ENCODE results near the gene COL4A6.

DNA sequence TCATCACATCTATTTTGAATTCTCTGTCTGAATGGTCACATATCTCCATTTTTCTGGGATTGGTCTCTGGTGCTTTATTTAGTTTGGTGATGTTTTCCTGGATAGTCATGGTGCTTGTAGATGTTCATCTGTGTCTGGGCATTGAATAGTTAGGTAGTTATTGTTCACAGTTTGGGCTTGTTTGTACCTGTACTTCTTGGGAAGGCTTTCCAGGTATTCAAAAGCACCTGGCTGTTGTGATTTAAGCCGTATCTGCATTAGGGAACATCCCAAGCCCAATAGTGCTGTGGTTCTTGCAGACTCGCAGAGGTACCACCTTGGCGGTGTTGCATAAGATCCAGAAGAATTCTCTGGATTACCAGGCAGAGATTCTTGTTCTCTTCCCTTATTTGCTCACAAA, 46.0 kb upstream of the COL4A6 start:
- TF ChIP-seq POLR2AphosphoS5 (IDR thresholded peaks at IDR 0.05; ENCODE audit: borderline replicate concordance, low read depth, low read length) (no peak), EZH2 (IDR thresholded peaks at IDR 0.05) (no peak), FOXP2 (optimal IDR thresholded peaks at IDR 0.05; ENCODE audit: control extremely low read depth, extremely low read length, insufficient read depth) (no peak)
